ENCODE results near the gene BDNF.

The BDNF gene

DNA sequence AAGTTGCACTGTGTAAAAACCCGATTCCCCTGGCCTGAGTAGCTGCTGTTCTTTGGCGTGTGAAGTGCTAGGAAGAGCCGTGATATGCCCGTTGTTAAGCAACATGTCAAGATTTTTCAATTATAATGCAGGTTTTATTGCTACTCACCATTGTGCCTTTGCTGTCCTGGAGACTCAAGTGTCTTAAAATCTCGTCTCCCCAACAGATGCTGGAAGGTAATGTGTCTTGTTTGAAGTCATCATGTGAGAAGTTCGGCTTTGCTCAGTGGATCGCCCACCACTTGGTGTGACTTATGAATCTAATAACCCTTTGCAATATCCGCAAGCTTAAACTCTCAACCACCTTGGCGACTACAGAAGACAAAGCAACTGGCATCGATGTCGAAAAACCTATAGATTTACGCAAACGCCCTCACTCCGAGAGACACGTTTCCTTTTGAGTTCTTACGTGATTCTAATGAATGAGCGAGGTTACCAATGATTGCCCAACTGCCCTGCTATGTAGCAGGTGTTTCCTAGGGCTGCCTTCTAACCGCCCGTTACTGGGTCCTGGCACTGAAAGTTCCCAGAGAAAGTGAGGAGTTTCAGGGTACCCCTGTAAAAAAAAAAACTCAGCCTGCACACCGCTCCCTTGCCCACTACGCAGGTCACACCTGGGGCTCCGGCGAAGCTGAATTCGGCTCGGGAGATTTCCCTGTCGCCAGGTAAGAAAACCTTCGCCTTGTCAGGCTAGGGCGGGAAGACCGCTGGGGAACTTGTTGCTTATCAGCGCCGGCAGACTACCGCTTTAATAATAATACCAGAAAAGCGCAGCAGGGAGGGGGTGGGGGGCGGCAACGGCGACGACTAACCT is 21.2 kb upstream of the BDNF start:
- H3K79me2 ChIP-seq (ENCODE audit: insufficient read depth, low read depth): no peaks in the 10 kb centered on the region
- no peaks in the 10 kb centered on the region for H4K20me1 ChIP-seq (ENCODE audit: insufficient read depth)
- TF ChIP-seq, protein P1, sequence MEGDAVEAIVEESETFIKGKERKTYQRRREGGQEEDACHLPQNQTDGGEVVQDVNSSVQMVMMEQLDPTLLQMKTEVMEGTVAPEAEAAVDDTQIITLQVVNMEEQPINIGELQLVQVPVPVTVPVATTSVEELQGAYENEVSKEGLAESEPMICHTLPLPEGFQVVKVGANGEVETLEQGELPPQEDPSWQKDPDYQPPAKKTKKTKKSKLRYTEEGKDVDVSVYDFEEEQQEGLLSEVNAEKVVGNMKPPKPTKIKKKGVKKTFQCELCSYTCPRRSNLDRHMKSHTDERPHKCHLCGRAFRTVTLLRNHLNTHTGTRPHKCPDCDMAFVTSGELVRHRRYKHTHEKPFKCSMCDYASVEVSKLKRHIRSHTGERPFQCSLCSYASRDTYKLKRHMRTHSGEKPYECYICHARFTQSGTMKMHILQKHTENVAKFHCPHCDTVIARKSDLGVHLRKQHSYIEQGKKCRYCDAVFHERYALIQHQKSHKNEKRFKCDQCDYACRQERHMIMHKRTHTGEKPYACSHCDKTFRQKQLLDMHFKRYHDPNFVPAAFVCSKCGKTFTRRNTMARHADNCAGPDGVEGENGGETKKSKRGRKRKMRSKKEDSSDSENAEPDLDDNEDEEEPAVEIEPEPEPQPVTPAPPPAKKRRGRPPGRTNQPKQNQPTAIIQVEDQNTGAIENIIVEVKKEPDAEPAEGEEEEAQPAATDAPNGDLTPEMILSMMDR (conservative IDR thresholded peaks at IDR 0.05; ENCODE audit: low read depth, low read length): no peak
- no peak overlapping the region for H3K4me3 ChIP-seq (IDR thresholded peaks at IDR 0.05; ENCODE audit: insufficient read depth, low read depth, low read length)
- H3K27ac ChIP-seq: no peak overlapping the region
- no peaks in the 10 kb centered on the region for H3K4me1 ChIP-seq (ENCODE audit: low read depth, poor library complexity, severe bottlenecking)
- no peak overlapping the region for H2AFZ ChIP-seq (ENCODE audit: low read depth)
- no peak overlapping the region for H3K9ac ChIP-seq
- H3K36me3 ChIP-seq (ENCODE audit: insufficient read depth): no peaks in the 10 kb centered on the region
- no peak overlapping the region for H3K4me2 ChIP-seq
- no peaks in the 10 kb centered on the region for H3K27me3 ChIP-seq (ENCODE audit: insufficient read depth, low read depth)

DNA sequence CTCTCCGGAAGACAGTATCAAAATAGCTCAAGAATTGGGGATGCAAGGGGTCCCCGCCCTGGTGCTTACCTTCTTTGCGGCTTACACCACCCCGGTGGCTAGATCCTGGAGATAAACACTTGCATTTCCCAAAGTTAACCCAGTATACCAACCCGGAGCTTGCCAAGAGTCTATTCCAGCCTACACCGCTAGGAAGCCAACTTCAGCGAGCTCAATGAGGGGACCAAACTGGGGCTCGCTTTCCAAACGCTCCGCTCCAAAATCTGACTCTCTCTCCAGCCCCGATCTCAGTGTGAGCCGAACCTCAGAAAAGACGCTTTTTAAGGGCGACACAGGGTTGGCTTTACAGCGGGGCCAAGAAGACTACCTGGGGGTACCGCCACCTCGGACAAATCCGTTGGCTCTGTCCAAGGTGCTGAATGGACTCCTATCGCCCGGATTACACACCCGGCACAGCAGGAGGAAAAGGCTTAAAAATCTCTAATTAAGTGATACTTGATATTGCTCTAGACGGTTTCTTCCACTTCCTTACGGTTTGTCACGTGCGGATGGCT is 20.1 kb upstream of the BDNF start:
- no peak overlapping the region for H3K4me3 ChIP-seq (IDR thresholded peaks at IDR 0.05; ENCODE audit: insufficient read depth, low read depth, low read length)
- H3K4me2 ChIP-seq: no peak overlapping the region
- TF ChIP-seq, protein P1 (conservative IDR thresholded peaks at IDR 0.05; ENCODE audit: low read depth, low read length): no peak
- H3K9ac ChIP-seq: no peak overlapping the region
- no peak overlapping the region for H3K27ac ChIP-seq
- no peaks in the 10 kb centered on the region for H3K4me1 ChIP-seq (ENCODE audit: low read depth, poor library complexity, severe bottlenecking)
- H3K36me3 ChIP-seq (ENCODE audit: insufficient read depth): no peaks in the 10 kb centered on the region
- no peaks in the 10 kb centered on the region for H4K20me1 ChIP-seq (ENCODE audit: insufficient read depth)
- no peaks in the 10 kb centered on the region for H3K27me3 ChIP-seq (ENCODE audit: insufficient read depth, low read depth)
- H3K79me2 ChIP-seq (ENCODE audit: insufficient read depth, low read depth): no peaks in the 10 kb centered on the region
- H2AFZ ChIP-seq (ENCODE audit: low read depth): no peak overlapping the region

DNA sequence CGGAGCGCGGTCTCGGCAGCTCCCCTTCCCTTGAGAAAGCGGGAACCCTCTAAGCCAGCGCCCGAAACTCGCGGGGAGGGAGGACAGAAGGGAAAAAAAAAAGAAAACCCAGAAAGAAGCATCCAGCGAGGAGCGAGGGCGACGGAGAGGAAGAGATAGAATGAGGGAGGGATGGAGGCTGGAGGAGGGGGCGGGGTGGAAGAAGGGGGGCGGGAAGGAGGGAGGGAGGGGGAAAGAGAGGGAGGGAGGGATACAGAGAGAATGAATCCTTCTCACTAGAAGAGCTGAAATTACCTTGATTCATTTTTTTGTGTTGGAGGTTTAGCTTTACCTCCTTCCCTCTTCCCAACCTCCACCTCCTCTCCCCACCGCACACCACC is 19.3 kb upstream of the BDNF start:
- Histone ChIP-seq H3K9ac (no peak overlapping the region), H2AFZ (ENCODE audit: low read depth) (no peak overlapping the region), H3K36me3 (ENCODE audit: insufficient read depth) (no peaks in the 10 kb centered on the region), H4K20me1 (ENCODE audit: insufficient read depth) (no peaks in the 10 kb centered on the region), H3K4me1 (ENCODE audit: low read depth, poor library complexity, severe bottlenecking) (no peaks in the 10 kb centered on the region), H3K4me2 (no peak overlapping the region), H3K79me2 (ENCODE audit: insufficient read depth, low read depth) (no peaks in the 10 kb centered on the region), H3K27me3 (ENCODE audit: insufficient read depth, low read depth) (no peaks in the 10 kb centered on the region), H3K4me3 (IDR thresholded peaks at IDR 0.05; ENCODE audit: insufficient read depth, low read depth, low read length) (no peak overlapping the region), H3K27ac (no peak overlapping the region)
- TF ChIP-seq, protein P1 (conservative IDR thresholded peaks at IDR 0.05; ENCODE audit: low read depth, low read length): no peak

DNA sequence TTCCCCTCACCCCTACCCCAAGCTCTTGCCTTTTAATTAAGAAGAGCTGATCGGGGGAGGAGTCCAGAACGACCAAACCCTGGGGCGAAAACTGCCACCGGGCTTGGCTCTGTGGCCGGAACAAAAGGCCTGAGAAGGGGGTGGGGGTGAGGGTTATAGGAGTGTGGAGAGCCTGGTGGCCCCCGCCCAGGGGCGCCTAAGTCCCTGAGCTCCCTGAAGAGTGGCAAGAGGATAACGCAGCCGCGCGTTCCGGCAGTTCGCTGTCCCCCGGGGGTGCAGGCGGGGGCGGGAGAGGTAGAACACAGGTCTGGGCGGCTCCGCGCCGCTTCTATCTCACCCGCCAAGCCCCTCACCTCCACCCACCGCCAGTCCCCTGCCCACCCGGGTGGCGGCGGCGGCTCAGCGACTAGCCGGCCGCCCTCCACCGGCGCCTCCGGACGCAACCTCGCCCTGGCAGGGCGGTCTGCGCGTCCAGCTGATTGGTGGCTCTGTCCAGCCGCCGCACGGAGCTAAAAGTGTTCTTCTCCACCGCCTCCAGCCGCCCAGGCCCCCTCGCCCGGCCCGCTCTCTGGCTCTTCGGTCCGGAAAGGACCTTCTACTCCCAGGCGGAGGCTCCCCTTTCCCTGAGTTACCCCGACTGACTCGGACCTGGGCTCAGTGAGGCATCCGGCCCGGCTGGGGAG is 18.7 kb upstream of the BDNF start:
- H4K20me1 ChIP-seq (ENCODE audit: insufficient read depth): no peaks in the 10 kb centered on the region
- H3K4me2 ChIP-seq: no peak overlapping the region
- H3K27me3 ChIP-seq (ENCODE audit: insufficient read depth, low read depth): no peaks in the 10 kb centered on the region
- TF ChIP-seq, protein P1 (conservative IDR thresholded peaks at IDR 0.05; ENCODE audit: low read depth, low read length): no peak
- H3K4me3 ChIP-seq (IDR thresholded peaks at IDR 0.05; ENCODE audit: insufficient read depth, low read depth, low read length): no peak overlapping the region
- H3K79me2 ChIP-seq (ENCODE audit: insufficient read depth, low read depth): no peaks in the 10 kb centered on the region
- no peaks in the 10 kb centered on the region for H3K36me3 ChIP-seq (ENCODE audit: insufficient read depth)
- no peak overlapping the region for H3K27ac ChIP-seq
- H2AFZ ChIP-seq (ENCODE audit: low read depth): no peak overlapping the region
- no peak overlapping the region for H3K9ac ChIP-seq
- H3K4me1 ChIP-seq (ENCODE audit: low read depth, poor library complexity, severe bottlenecking): no peaks in the 10 kb centered on the region

Data from KMS-11 (cell line).